Mesendoderm (in vitro differentiated cells): ENCODE data around the gene ADARB1.
A peak's percentile ranks its signal among the peaks of the same experiment; 100 is the strongest.

Experiments used
- DNase-seq: peaks from one replicate; pipeline ENCODE4 v3.0.0; 2013
- H2AK5ac ChIP-seq: 2 replicates; pipeline ENCODE4 v1.6.1; 2013; ENCODE audit warnings: low read length, inconsistent platforms
- H2BK120ac ChIP-seq: 2 replicates; pipeline ENCODE4 v1.6.1; 2013; ENCODE audit warnings: low read depth, mild to moderate bottlenecking, low read length, moderate library complexity, mixed read lengths
- H2BK15ac ChIP-seq: replicated peaks from 2 replicates; pipeline ENCODE4 v1.6.1; 2013; ENCODE audit warnings: low read depth, mild to moderate bottlenecking, moderate library complexity
- H2BK5ac ChIP-seq: 2 replicates; pipeline ENCODE4 v1.6.1; 2013; ENCODE audit warnings: low read length, inconsistent platforms
- H3K18ac ChIP-seq: 2 replicates; pipeline ENCODE4 v1.6.1; 2013; ENCODE audit warnings: mild to moderate bottlenecking, low read length, mixed read lengths
- H3K23ac ChIP-seq: one replicate; pipeline ENCODE4 v1.6.1; 2013; ENCODE audit warnings: low read length
- H3K27ac ChIP-seq: 2 replicates; pipeline ENCODE4 v1.5.1; 2013; ENCODE audit warnings: low read depth, mild to moderate bottlenecking, inconsistent platforms, low read length, moderate library complexity
- H3K27me3 ChIP-seq: 2 replicates; pipeline ENCODE4 v1.6.1; 2013; ENCODE audit warnings: low read length, control low read depth, mild to moderate bottlenecking, inconsistent platforms; ENCODE audit not compliant: insufficient read depth, poor library complexity
- H3K36me3 ChIP-seq: 2 replicates; pipeline ENCODE4 v1.6.1; 2013; ENCODE audit warnings: low read length, inconsistent platforms; ENCODE audit not compliant: control insufficient read depth, insufficient read depth
- H3K4ac ChIP-seq: one replicate; pipeline ENCODE4 v1.6.1; 2013; ENCODE audit warnings: low read depth, mild to moderate bottlenecking, low read length, moderate library complexity
- H3K4me1 ChIP-seq: 2 replicates; pipeline ENCODE4 v1.6.1; 2013; ENCODE audit warnings: low read depth, low read length, inconsistent platforms; ENCODE audit not compliant: control insufficient read depth
- H3K4me2 ChIP-seq: 2 replicates; pipeline ENCODE4 v1.6.1; 2013; ENCODE audit warnings: low read length
- H3K4me3 ChIP-seq: 2 replicates; pipeline ENCODE4 v1.5.1; 2013; ENCODE audit warnings: mild to moderate bottlenecking, low read length
- H3K56ac ChIP-seq: one replicate; pipeline ENCODE4 v1.6.1; 2013; ENCODE audit warnings: low read length
- H3K79me1 ChIP-seq: 2 replicates; pipeline ENCODE4 v1.6.1; 2013; ENCODE audit warnings: low read length, inconsistent platforms
- H3K79me2 ChIP-seq: 2 replicates; pipeline ENCODE4 v1.6.1; 2013; ENCODE audit warnings: mild to moderate bottlenecking, low read length; ENCODE audit not compliant: control insufficient read depth, insufficient read depth
- H3K9ac ChIP-seq: 2 replicates; pipeline ENCODE4 v1.6.1; 2013; ENCODE audit warnings: low read length, inconsistent platforms
- H4K5ac ChIP-seq: one replicate; pipeline ENCODE4 v1.6.1; 2013; ENCODE audit warnings: low read length
- H4K8ac ChIP-seq: one replicate; pipeline ENCODE4 v1.6.1; 2013; ENCODE audit warnings: low read depth, mild to moderate bottlenecking, control low read depth, low read length, moderate library complexity
- WGBS: extraction: QIAGEN DNeasy Blood & Tissue Kit; methylation state at CpG from one replicate; pipeline ENCODE4 v1.1.7; 2013; ENCODE audit warnings: low lambda C conversion rate, missing lambda C conversion rate; ENCODE audit not compliant: insufficient coverage; ENCODE audit errors: extremely low coverage; 5-methylcytosine and 5-hydroxymethylcytosine counted together

Gene ADARB1

GRCh38 chr21:45250914-45251634 is 176.7 kb downstream of the ADARB1 start:
- Histone ChIP-seq H3K27me3 (no peaks in the 10 kb centered on the region), H3K36me3 (no peaks in the 10 kb centered on the region), H3K4me3 (no peak overlapping the region), H3K79me2 (no peaks in the 10 kb centered on the region), H3K4me1 (peaks cover 1% of the 10 kb centered on the region), H3K79me1 (no peaks in the 10 kb centered on the region), H2BK5ac (no peak overlapping the region), H4K8ac (no peak overlapping the region), H3K9ac (no peak overlapping the region), H2AK5ac (no peak overlapping the region), H3K18ac (no peak overlapping the region), H3K4me2 (no peak overlapping the region), H3K23ac (no peak overlapping the region), H2BK120ac (no peak overlapping the region), H2BK15ac (no peak overlapping the region), H4K5ac (no peak overlapping the region), H3K4ac (no peak overlapping the region), H3K27ac (no peak overlapping the region), H3K56ac (no peak overlapping the region)
- no CpG with 5 or more reads among the region's 14 CpGs for WGBS
- DNase-seq: no peak

- Histone ChIP-seq H3K27me3 (no peaks in the 10 kb centered on the region), H3K4me3 (no peak overlapping the region), H3K56ac (no peak overlapping the region), H2BK120ac (no peak overlapping the region), H3K36me3 (no peaks in the 10 kb centered on the region), H3K4ac (no peak overlapping the region), H2BK5ac (no peak overlapping the region), H3K79me1 (no peaks in the 10 kb centered on the region), H3K9ac (no peak overlapping the region), H3K4me1 (peaks cover 1% of the 10 kb centered on the region), H2AK5ac (no peak overlapping the region), H3K79me2 (no peaks in the 10 kb centered on the region), H2BK15ac (no peak overlapping the region), H3K18ac (no peak overlapping the region), H3K23ac (no peak overlapping the region), H4K5ac (no peak overlapping the region), H3K27ac (no peak overlapping the region), H3K4me2 (no peak overlapping the region), H4K8ac (no peak overlapping the region)
- no peak for DNase-seq
- no CpG with 5 or more reads among the region's 28 CpGs for WGBS
Observed at GRCh38 chr21:45251635-45252447, 177.5 kb downstream of the ADARB1 start.

GRCh38 chr21:45252448-45252925 is 178.1 kb downstream of the ADARB1 start:
- H2BK5ac ChIP-seq: no peak overlapping the region
- no peaks in the 10 kb centered on the region for H3K79me2 ChIP-seq
- no peak for DNase-seq

DNA sequence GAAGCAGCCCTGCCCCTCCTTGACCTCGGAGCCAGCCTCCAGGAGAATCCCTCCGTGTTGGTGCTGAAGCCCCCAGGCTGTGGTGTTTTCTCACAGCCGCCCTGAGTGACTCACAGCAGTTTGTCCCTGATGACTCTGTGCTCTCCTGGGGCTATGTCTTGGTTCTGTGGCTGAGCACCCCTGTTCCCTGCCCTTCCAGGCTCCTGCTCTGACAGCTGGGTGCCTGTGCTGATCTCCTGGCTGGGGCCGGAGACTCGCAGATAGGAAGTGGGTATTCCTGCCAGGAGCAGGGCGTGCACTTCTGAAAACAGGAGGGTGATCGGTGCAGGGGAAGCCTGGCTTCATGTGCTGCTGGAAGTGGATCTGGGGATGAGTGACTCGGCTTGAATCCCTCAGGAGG is 178.8 kb downstream of the ADARB1 start:
- Histone ChIP-seq H3K4me3 (no peak overlapping the region), H3K9ac (no peak overlapping the region), H3K36me3 (no peaks in the 10 kb centered on the region), H3K79me2 (no peaks in the 10 kb centered on the region), H2BK5ac (no peak overlapping the region), H3K4me2 (no peak overlapping the region), H4K5ac (no peak overlapping the region), H3K79me1 (no peaks in the 10 kb centered on the region), H3K4me1 (peaks cover 1% of the 10 kb centered on the region), H2BK120ac (no peak overlapping the region), H3K27me3 (no peaks in the 10 kb centered on the region), H2AK5ac (no peak overlapping the region), H2BK15ac (no peak overlapping the region), H3K4ac (no peak overlapping the region), H3K27ac (no peak overlapping the region), H3K23ac (no peak overlapping the region), H3K18ac (no peak overlapping the region), H3K56ac (no peak overlapping the region), H4K8ac (no peak overlapping the region)
- DNase-seq: peak; percentile 25
- WGBS: no CpG with 5 or more reads among the region's 8 CpGs

More at GRCh38 chr21:45252448-45252925, 178.1 kb downstream of the ADARB1 start:
- WGBS: no CpG with 5 or more reads among the region's 13 CpGs
- H3K79me1 ChIP-seq: no peaks in the 10 kb centered on the region
- H3K23ac ChIP-seq: no peak overlapping the region
- H3K4me2 ChIP-seq: no peak overlapping the region
- H4K8ac ChIP-seq: no peak overlapping the region
- H3K18ac ChIP-seq: no peak overlapping the region
- H3K27me3 ChIP-seq: no peaks in the 10 kb centered on the region
- no peak overlapping the region for H3K9ac ChIP-seq
- H3K4me1 ChIP-seq: peaks cover 1% of the 10 kb centered on the region
- H2AK5ac ChIP-seq: no peak overlapping the region
- H4K5ac ChIP-seq: no peak overlapping the region
- H3K36me3 ChIP-seq: no peaks in the 10 kb centered on the region
- H3K4me3 ChIP-seq: no peak overlapping the region
- H3K4ac ChIP-seq: no peak overlapping the region
- H3K56ac ChIP-seq: no peak overlapping the region
- no peak overlapping the region for H3K27ac ChIP-seq
- H2BK120ac ChIP-seq: no peak overlapping the region
- H2BK15ac ChIP-seq: no peak overlapping the region

DNA sequence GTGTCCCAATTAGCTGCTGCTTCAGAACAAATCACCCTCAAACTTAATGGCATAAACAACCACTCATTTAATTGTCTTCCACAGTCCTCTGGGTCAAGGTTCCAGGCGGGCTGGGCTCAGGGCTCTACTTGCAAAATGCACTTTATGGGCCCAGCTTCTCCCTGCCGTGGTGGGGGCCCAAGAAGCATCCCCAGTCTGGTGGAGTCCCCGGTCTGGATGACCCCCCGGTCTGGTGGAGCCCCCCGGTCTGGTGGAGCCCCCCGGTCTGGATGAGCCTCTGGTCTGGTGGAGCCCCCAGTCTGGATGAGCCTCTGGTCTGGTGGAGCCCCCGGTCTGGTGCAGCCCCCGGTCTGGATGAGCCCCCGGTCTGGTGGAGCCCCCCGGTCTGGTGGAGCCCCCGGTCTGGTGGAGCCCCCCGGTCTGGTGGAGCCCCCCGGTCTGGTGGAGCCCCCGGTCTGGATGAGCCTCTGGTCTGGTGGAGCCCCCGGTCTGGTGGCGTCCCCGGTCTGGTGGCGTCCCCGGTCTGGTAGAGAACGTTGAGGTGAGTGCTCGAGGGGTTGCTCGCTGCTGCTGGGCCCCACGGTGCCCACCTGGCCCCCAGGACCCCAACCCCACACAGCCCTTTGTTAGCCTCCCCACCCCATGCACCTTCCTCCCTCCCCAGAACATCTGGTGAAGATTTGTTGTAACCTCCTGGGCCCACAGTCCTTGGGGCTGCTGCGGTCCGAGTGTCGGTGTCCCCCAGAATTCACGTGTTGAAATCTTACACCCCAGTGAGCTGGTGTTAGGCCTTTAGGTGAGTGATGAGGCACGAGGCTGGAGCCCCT is 179.5 kb downstream of the ADARB1 start:
- Histone ChIP-seq H3K27ac (no peak overlapping the region), H3K79me2 (no peaks in the 10 kb centered on the region), H3K36me3 (no peaks in the 10 kb centered on the region), H4K8ac (no peak overlapping the region), H3K18ac (no peak overlapping the region), H2AK5ac (no peak overlapping the region), H3K9ac (no peak overlapping the region), H3K4me3 (no peak overlapping the region), H3K56ac (no peak overlapping the region), H2BK120ac (no peak overlapping the region), H3K4me2 (no peak overlapping the region), H4K5ac (no peak overlapping the region), H2BK15ac (no peak overlapping the region), H3K79me1 (no peaks in the 10 kb centered on the region), H2BK5ac (no peak overlapping the region), H3K4ac (no peak overlapping the region), H3K27me3 (no peaks in the 10 kb centered on the region), H3K4me1 (no peaks in the 10 kb centered on the region), H3K23ac (no peak overlapping the region)
- DNase-seq: no peak
- WGBS: no CpG with 5 or more reads among the region's 28 CpGs
